GM12864 (cell line): ENCODE measurements around the gene DISP2.

ENCODE experiments used
- DNase-seq: peaks from one replicate; pipeline ENCODE4 v3.0.0-alpha.2; 2011; ENCODE audit warnings: low read depth
- H3K4me3 ChIP-seq: 2 replicates; pipeline ENCODE4 v1.5.1; 2011; ENCODE audit warnings: mild to moderate bottlenecking, low read depth, low read length, control low read depth
- CTCF ChIP-seq: IDR thresholded peaks from 2 replicates; pipeline ENCODE4 v1.5.1; 2011; ENCODE audit warnings: low read depth, mild to moderate bottlenecking, moderate library complexity, low read length, control low read depth, inconsistent platforms; ENCODE audit errors: missing control alignments

DISP2 gene

GRCh38 chr15:40365016-40365415, 7.0 kb downstream of the DISP2 start:
- H3K4me3 ChIP-seq, result no peak overlapping the region
- TF ChIP-seq CTCF, result no peak
- no peak for DNase-seq

- no peak overlapping the region for H3K4me3 ChIP-seq
- DNase-seq, result no peak
- TF ChIP-seq CTCF, result no peak
These were observed 7.8 kb downstream of the DISP2 start for GRCh38 chr15:40365624-40366456.

- no peak for DNase-seq
- no peak overlapping the region for H3K4me3 ChIP-seq
- TF ChIP-seq CTCF, result no peak
These were observed 8.7 kb downstream of the DISP2 start for GRCh38 chr15:40366457-40367370.

- H3K4me3 ChIP-seq, result peak overlapping the region; percentile 49
- no peak for TF ChIP-seq CTCF
- DNase-seq, result no peak
These were observed 9.3 kb downstream of the DISP2 start for GRCh38 chr15:40367371-40367685.

GRCh38 chr15:40367686-40368611, 9.9 kb downstream of the DISP2 start:
- TF ChIP-seq CTCF, result peak; percentile 78
- peak overlapping the region; percentile 49 for H3K4me3 ChIP-seq
- DNase-seq, result peak; percentile 57

GRCh38 chr15:40368719-40369473, 10.9 kb downstream of the DISP2 start:
- TF ChIP-seq CTCF, result no peak
- no peak overlapping the region for H3K4me3 ChIP-seq
- no peak for DNase-seq
